ENCODE measurements around the gene HNRNPA2B1. TPM values are rescaled to one million over a fixed set of nuclear protein-coding genes. Genes with fewer than 3 reads are reported as not detected.

HNRNPA2B1 gene
- total and polyA plus RNA-seq, 2 donors from 2014 or later, result 397 to 433 TPM

GRCh38 chr7:26213807-26214515 lies 13.4 kb upstream of the HNRNPA2B1 start:
- no peak for TF ChIP-seq CTCF (IDR thresholded peaks at IDR 0.05; ENCODE audit: borderline replicate concordance, extremely low read depth, insufficient read depth)
- H3K27me3 ChIP-seq (ENCODE audit: control insufficient read depth, insufficient read depth, low read length), result no peaks in the 10 kb centered on the region
- no peaks in the 10 kb centered on the region for H3K9me3 ChIP-seq (ENCODE audit: control insufficient read depth in 2 of 3, insufficient read depth in 1 of 3, low read length in 3 of 3)
- H3K4me1 ChIP-seq (ENCODE audit: control insufficient read depth in 2 of 3, insufficient read depth in 2 of 3, low read depth in 1 of 3, low read length in 3 of 3), result no peaks in the 10 kb centered on the region
- H3K4me3 ChIP-seq (ENCODE audit: low read length in 3 of 3), result no peak overlapping the region
- no peak overlapping the region for H3K27ac ChIP-seq (ENCODE audit: low read depth in 2 of 2, low read length in 2 of 2)
- no peak overlapping the region for H3K9ac ChIP-seq (ENCODE audit: low read length in 3 of 3)
- no peak for FAIRE-seq
- intact Hi-C loops (cut with DNase I), result no loop called here
- H3K36me3 ChIP-seq (ENCODE audit: control insufficient read depth in 2 of 3, insufficient read depth in 3 of 3, low read length in 3 of 3), result peaks cover 5 to 20% (median 13%) of the 10 kb centered on the region in 3 donors
- no peak for DNase-seq

GRCh38 chr7:26212921-26213718 lies 12.6 kb upstream of the HNRNPA2B1 start:
- no peaks in the 10 kb centered on the region for H3K4me1 ChIP-seq (ENCODE audit: control insufficient read depth in 2 of 3, insufficient read depth in 2 of 3, low read depth in 1 of 3, low read length in 3 of 3)
- H3K27me3 ChIP-seq (ENCODE audit: control insufficient read depth, insufficient read depth, low read length), result no peaks in the 10 kb centered on the region
- TF ChIP-seq CTCF (IDR thresholded peaks at IDR 0.05; ENCODE audit: borderline replicate concordance, extremely low read depth, insufficient read depth), result no peak
- no peak overlapping the region for H3K4me3 ChIP-seq (ENCODE audit: low read length in 3 of 3)
- no peak for FAIRE-seq
- no peak for DNase-seq
- H3K9me3 ChIP-seq (ENCODE audit: control insufficient read depth in 2 of 3, insufficient read depth in 1 of 3, low read length in 3 of 3), result no peaks in the 10 kb centered on the region
- H3K36me3 ChIP-seq (ENCODE audit: control insufficient read depth in 2 of 3, insufficient read depth in 3 of 3, low read length in 3 of 3), result peaks cover 5 to 20% (median 15%) of the 10 kb centered on the region in 3 donors
- H3K27ac ChIP-seq (ENCODE audit: low read depth in 2 of 2, low read length in 2 of 2), result no peak overlapping the region
- H3K9ac ChIP-seq (ENCODE audit: low read length in 3 of 3), result no peak overlapping the region
- intact Hi-C loops (cut with DNase I), result no loop called here

- TF ChIP-seq CTCF (IDR thresholded peaks at IDR 0.05; ENCODE audit: borderline replicate concordance, extremely low read depth, insufficient read depth), result no peak
- FAIRE-seq, result no peak
- no peaks in the 10 kb centered on the region for H3K9me3 ChIP-seq (ENCODE audit: control insufficient read depth in 2 of 3, insufficient read depth in 1 of 3, low read length in 3 of 3)
- peaks cover 0 to 2% (median 0%) of the 10 kb centered on the region in 3 donors for H3K4me1 ChIP-seq (ENCODE audit: control insufficient read depth in 2 of 3, insufficient read depth in 2 of 3, low read depth in 1 of 3, low read length in 3 of 3)
- H3K27ac ChIP-seq (ENCODE audit: low read depth in 2 of 2, low read length in 2 of 2), result no peak overlapping the region
- peaks cover 8 to 32% (median 26%) of the 10 kb centered on the region in 3 donors for H3K36me3 ChIP-seq (ENCODE audit: control insufficient read depth in 2 of 3, insufficient read depth in 3 of 3, low read length in 3 of 3)
- intact Hi-C loops (cut with DNase I), result no loop called here
- no peak for DNase-seq
- H3K27me3 ChIP-seq (ENCODE audit: control insufficient read depth, insufficient read depth, low read length), result no peaks in the 10 kb centered on the region
- no peak overlapping the region for H3K9ac ChIP-seq (ENCODE audit: low read length in 3 of 3)
- no peak overlapping the region for H3K4me3 ChIP-seq (ENCODE audit: low read length in 3 of 3)
Measured at GRCh38 chr7:26208040-26208439, 7.5 kb upstream of the HNRNPA2B1 start.

All from kidney (tissue), 14 donors.